GM04503 (cell line): ENCODE measurements around the gene DHRS7.

Experiments
- DNase-seq: peaks from one replicate; pipeline ENCODE4 v3.0.0-alpha.2; 2012; ENCODE audit warnings: low read depth

The DHRS7 gene

DNA sequence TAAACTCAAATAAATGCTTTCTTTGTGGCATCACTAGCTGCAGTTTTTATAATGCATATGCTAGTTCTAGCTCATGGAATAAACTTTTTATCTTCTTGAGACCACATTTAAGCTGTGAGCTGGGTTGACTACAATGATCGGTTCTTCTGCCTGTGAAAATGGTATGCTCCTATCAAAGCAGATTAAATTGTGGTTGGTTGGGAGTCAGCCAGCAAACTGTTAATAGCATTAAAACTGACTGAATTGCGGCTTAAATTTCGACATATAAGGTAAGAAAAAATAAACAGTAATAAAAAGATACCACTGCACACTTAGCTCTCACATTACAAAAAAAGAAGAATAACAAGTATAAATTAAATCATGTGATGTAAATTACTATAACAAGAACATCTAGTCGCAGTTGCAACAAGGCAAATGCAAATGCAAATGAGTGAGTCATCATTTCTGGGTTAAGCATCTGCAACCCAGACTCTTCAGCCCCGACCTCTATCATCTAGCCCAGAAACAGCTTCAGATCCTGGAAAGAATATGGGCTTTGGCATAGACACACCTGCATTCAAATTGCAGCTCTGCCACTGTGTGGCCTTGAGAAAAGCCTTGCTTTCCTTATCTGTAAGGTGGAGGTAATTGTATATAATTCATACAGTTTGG is 19.8 kb upstream of the DHRS7 start:
- no peak for DNase-seq

- DNase-seq: no peak
Measured at GRCh38 chr14:60184146-60184904, 19.1 kb upstream of the DHRS7 start.

DNA sequence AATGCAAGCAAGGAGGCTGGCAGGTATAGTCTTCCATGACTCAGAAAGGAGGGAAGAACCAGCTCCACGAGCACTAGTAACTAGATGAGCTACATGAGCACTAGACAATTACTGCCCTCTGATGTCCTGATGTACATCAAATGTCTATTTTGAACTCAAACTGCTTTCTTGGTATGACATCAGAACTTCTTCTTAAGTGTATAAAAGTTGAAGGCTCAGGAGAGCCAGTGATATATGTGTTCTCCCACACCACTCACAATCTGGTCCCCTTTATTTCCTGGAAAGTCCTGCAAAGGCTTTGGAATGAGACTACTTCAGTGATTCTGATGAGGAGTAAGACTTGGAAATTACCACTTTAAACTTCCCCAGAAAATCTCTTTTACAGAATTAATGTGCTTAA is 18.5 kb upstream of the DHRS7 start:
- DNase-seq: no peak

GRCh38 chr14:60183138-60183537 is 17.9 kb upstream of the DHRS7 start:
- no peak for DNase-seq

- no peak for DNase-seq
Measured at GRCh38 chr14:60179431-60179869, 14.3 kb upstream of the DHRS7 start.

DNA sequence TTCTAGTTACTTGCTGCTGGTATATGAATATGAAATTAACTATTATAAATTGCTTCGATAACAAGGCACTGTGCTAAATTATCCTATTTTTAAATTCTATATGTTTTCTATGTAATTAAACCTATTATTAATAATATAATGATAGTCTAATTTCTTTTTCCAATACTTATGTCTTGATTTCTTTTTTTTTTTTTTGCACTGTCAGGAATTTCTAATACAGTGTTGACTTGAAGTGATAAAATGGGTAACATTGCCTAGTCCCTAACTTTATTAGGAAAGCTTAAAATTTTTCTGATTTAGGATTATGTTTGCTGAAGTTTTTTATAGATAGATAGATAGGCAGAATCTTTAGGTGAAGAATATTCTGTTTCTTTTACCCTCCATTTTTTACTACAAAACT is 13.6 kb upstream of the DHRS7 start:
- no peak for DNase-seq

- DNase-seq: no peak
Measured at GRCh38 chr14:60178164-60178563, 13.0 kb upstream of the DHRS7 start.

- no peak for DNase-seq
Measured at GRCh38 chr14:60175255-60175902, 10.2 kb upstream of the DHRS7 start.

DNA sequence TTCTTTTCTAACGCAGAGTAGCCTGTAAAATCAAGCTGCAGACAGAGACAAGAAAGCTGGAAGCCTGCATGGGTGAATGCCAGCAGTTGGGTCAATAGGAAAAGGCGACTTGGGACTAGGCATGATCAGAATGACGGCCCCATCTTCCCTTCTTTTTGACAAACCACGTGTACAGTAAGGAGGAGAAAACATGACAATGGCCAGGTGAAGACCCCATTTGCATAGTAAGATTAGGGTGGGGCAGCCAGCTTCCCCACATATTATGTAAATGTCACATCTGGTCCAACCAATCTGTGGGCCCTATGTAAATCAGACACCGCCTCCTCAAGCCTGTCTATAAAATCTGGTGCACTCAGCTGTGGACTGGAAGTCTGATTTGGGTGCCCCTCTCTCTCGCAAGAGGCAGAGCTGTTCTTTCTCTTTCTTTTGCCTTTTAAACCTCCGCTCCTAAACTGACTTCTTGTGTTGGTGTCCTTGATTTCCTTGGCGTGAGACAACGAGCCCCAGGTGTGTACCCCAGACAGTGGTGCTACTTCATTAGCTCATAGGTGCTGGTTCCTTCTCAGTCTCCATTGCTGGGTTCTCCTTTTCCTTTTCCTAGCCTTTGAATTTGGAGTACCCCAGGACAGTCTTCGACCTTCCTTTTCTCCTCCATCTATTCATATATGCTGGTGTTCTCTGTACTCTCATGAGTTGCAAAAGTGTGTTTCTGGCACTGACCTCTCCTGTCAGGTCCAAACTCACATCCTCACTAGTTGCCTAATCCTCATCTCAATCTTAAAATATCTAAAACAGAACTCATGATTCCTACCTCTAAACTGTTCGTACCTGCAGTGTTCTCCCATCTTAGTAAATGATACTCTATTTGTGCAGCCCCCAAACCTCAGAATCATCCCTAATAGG is 9.4 kb upstream of the DHRS7 start:
- DNase-seq: no peak

DNA sequence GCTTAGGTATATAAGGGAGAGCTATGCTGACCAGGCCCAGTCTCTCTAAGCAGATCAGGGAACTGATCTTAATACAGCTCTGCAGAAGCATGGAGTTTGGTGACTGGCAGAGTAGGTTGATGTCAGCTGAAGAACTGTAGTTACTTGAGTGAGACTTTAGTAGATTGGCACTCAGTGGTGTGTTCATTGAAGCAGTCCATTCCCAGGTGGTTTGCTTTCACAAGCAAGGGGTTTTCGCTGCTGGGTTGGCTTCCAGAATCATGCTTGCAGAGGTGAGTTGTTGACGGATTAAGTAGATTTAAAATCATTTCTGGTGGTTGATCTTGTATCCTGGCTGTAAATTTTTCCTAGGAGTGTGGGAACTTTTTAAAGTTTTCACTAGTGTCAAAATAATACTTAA is 6.5 kb upstream of the DHRS7 start:
- no peak for DNase-seq

DNA sequence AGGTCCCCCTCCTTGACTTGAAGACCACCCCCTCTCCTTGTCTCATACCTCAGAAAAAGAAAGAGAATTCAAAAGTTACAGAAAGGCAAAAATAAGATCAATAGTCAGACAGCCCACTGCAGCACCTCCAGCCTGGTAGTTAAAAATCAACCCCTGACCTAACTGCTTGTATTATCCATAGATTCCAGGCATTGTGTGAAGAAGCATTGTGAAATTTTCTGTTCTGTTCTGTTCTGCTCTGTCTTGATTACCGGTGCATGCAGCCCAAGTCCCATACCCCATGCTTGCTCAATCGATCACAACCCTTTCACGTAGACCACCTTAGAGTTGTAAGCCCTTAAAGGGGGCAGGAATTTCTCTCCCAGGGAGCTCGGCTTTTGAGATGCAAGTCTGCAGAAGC is 5.8 kb upstream of the DHRS7 start:
- DNase-seq: no peak

DNA sequence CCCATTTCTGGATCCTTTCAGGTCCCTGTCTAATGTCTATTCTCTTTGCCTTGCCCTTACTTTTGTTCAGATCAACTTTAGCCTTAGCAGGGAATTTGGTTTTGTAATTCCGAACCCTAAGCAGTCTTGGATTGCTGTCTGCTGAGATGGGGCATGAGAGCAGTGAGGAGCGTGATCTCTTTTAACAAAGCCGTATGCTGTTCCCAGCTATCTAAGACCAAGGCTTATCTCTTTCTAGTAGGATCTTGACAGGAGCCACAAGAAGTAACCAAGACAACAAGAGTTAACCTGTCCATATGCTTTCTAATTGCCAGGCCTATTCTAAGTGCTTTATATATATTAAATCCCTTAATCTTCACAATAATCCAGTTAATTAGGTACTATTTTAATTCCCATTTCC is 4.5 kb upstream of the DHRS7 start:
- DNase-seq: no peak

GRCh38 chr14:60166142-60166541 is 944 bp upstream of the DHRS7 start:
- DNase-seq: no peak

DNA sequence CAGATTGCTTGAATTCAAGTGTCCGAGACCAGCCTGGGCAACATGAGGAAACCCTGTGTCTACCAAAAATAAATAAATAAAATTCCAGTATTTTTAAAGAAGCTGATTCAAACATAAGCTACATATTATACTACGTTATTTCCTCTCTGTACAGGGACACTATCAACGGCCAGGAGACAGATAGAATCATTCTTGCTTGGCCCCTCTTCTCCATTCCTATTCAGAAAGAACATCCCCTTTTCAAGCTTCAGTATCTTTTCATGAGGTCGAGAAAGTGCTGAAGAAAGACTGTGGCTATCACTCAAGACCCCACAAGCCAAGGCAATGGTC is 314 bp upstream of the DHRS7 start:
- DNase-seq: no peak

- no peak for DNase-seq
Measured at GRCh38 chr14:60164404-60164711, 840 bp downstream of the DHRS7 start.

GRCh38 chr14:60163693-60164092 is 1.5 kb downstream of the DHRS7 start:
- no peak for DNase-seq

DNA sequence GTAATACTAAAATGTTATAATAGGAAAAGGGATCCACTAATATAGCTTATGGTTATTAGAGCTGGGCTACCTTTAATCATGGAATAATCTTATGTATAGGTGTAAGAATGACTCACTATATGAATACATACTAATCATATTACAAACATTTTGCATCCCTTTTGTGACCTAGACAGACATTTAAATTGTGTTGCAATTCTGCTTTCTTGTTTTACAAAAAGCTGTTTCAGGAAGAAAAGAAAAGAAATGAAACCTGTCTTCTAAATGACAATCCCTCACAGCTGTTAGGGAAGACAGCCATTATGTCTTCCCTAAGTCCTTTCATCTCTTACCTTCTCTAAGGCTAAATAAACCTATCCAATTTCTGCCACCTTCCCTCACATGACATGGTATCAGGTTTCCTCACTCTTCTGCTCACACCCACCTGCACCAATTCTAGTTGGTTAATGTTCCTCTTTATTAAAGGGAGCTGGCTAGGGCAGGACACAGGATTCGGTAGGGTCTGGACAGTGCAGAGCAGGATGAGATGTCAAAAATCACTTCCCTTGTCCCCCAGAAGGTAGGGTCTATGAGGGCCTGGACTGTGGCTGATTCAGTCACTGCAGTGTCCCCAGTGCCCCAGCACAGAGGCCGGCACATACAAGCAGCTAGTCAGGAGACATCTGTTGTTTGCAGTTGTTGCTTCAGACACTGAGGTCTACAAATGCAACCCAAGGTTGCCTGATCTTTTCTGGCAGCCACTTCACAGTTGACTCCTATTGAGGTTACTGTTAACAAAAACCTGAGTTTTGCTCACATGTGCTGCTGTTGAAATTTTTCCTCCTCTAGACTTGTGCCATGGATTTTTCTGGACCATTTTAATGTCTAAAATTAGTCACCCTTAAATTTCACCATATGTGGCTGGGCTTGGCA is 3.7 kb downstream of the DHRS7 start:
- DNase-seq: no peak

DNA sequence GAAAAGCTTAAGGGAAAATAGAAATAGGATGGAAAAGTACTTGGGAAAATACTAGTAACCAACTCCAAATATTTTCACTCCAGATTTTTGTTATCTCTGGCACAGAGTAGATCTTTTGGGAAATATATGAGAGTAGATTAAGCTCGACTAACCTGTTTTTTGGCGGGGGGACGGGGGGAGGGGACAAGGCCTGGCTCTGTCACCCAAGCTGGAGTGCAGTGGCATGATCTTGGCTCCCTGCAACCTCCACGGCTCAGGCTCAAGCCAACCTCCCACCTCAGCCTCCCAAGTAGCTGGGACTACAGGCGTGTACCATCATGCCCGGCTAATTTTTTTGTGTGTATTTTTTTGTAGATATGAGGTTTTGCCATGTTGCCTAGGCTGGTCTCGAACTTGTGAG is 4.8 kb downstream of the DHRS7 start:
- no peak for DNase-seq

DNA sequence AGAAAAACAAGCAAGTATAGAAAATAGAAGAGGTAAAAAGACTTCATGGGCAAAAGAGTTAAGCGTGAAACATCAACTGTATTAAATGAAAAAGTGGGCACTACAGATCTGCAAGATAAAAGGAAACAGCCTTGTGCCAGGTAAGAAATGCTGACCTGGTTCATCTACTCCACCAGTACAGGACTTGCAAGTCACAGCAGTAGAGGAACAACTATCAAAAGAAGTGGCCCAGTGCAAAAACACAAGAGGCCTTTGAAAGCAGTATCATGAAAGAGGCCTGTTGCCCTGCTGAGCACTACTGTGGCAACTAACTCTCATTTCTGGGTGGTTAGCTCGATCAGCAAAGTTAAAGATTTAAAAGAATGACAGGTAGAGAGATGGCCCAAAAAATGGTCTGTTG is 10.5 kb downstream of the DHRS7 start:
- no peak for DNase-seq

DNA sequence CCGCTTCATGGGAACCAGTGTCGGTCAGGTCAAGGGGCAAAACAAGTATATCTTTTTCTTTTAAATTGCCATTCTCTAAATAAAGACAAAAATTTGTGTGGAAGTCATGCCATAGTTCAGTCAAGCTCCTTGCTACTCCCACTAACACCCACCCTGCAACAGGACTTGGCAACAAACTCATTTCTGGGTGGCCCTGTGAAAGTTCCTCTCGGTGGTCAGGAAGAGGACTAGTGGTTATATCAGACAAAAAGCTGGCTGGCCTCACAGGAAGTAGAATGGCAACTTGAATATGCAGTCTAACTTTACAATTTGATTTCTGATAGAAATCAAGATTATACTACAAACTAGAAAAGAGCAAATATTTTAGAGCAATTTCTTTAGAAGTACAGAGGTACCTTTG is 11.2 kb downstream of the DHRS7 start:
- no peak for DNase-seq

GRCh38 chr14:60151715-60152114 is 13.5 kb downstream of the DHRS7 start:
- peak; percentile 69 for DNase-seq

- DNase-seq: no peak
Measured at GRCh38 chr14:60134702-60135101, 30.5 kb downstream of the DHRS7 start.
